HepG2 (cell line): ENCODE measurements around the gene SLC38A2. TPM values are rescaled to one million over a fixed set of nuclear protein-coding genes. Genes with fewer than 3 reads are reported as not detected.
A peak's percentile ranks its signal among the peaks of the same experiment; 100 is the strongest.

Source experiments
- AGO1 ChIP-seq: fragments of 200-400 bp; formaldehyde crosslinking; IDR thresholded peaks from 2 replicates; pipeline ENCODE4 v1.6.1; 2017; ENCODE audit warnings: mild to moderate bottlenecking, low read depth, low read length, moderate library complexity; ENCODE audit not compliant: poor library complexity, severe bottlenecking
- FOXJ3 ChIP-seq: sonication (generic); formaldehyde crosslinking; IDR thresholded peaks from 2 replicates; pipeline ENCODE4 v1.4.0; 2020; ENCODE audit warnings: missing genetic modification reagents, mild to moderate bottlenecking, borderline replicate concordance
- MAFG ChIP-seq: sonication (generic); formaldehyde crosslinking; IDR thresholded peaks from 2 replicates; pipeline ENCODE4 v1.5.1; 2020; ENCODE audit warnings: mild to moderate bottlenecking, missing genetic modification reagents
- PPARG ChIP-seq: conservative IDR thresholded peaks from 2 replicates; pipeline ENCODE4 v1.6.1; 2016; ENCODE audit warnings: missing biosample characterization, missing genetic modification reagents
- PRMT3 ChIP-seq: sonication (generic); formaldehyde crosslinking; IDR thresholded peaks from 2 replicates; pipeline ENCODE4 v1.8.1; 2022; ENCODE audit warnings: low read depth, mild to moderate bottlenecking, moderate library complexity, missing genetic modification reagents, borderline replicate concordance
- SRF ChIP-seq: IDR thresholded peaks from 2 replicates; pipeline ENCODE4 v1.6.1; 2011; ENCODE audit warnings: mild to moderate bottlenecking, low read depth, low read length, moderate library complexity
- TARDBP ChIP-seq: sonication (generic); formaldehyde crosslinking; IDR thresholded peaks from 2 replicates; pipeline ENCODE4 v1.8.0; 2022; ENCODE audit warnings: mild to moderate bottlenecking, missing genetic modification reagents
- TEAD3 ChIP-seq: optimal IDR thresholded peaks from 2 replicates; pipeline ENCODE3; 2016; ENCODE audit warnings: borderline replicate concordance
- TGIF2 ChIP-seq: IDR thresholded peaks from 2 replicates; pipeline ENCODE4 v1.6.1; 2016; ENCODE audit warnings: control low read depth, missing compliant biosample characterization
- ZNF274 ChIP-seq: sonication (generic); formaldehyde crosslinking; IDR thresholded peaks from 2 replicates; pipeline ENCODE4 v1.5.1; 2020; ENCODE audit warnings: mild to moderate bottlenecking, missing genetic modification reagents
- ZNF460 ChIP-seq: sonication (generic); formaldehyde crosslinking; IDR thresholded peaks from 2 replicates; pipeline ENCODE4 v1.5.1; 2020; ENCODE audit warnings: missing genetic modification reagents, mild to moderate bottlenecking, borderline replicate concordance
- ZNF496 ChIP-seq: sonication (generic); formaldehyde crosslinking; IDR thresholded peaks from 2 replicates; pipeline ENCODE4 v1.8.1; 2023; ENCODE audit warnings: mild to moderate bottlenecking, moderate library complexity, missing genetic modification reagents; ENCODE audit not compliant: insufficient replicate concordance
- ZNF619 ChIP-seq: sonication (generic); formaldehyde crosslinking; IDR thresholded peaks from 2 replicates; pipeline ENCODE4 v1.4.0; 2020; ENCODE audit warnings: mild to moderate bottlenecking, missing genetic modification reagents
- polyA plus RNA-seq, 8 experiments: library from polyadenylated mRNA; depleted of rRNA in 3 of 8; stranded (reverse) in 7 of 8; unstranded in 1 of 8; fragments of >200 nt; fragmentation: Illumina TruSeq in 4 of 8; extraction: Trizol in 4 of 8; gene quantifications; 2 replicates each; pipeline versions ENCODE4 v1.2.1 to v1.2.3, GENCODE V29; 2011 to 2016; ENCODE audit warnings: low read depth in 4 of 8, missing spikeins in 1 of 8, mixed read lengths in 1 of 8; ENCODE audit not compliant: insufficient read depth in 1 of 8
- total RNA-seq, 5 experiments: library from RNA; depleted of rRNA; stranded (reverse); fragments of >200 nt; fragmentation: Illumina TruSeq; extraction: Trizol; gene quantifications; 2 replicates each; pipeline ENCODE4 v1.2.3, GENCODE V29; 2016; ENCODE audit warnings: low read depth in 1 of 5
- TF ChIP-seq, protein P1 (sequence below): sonication (generic); formaldehyde crosslinking; IDR thresholded peaks from 2 replicates; pipeline ENCODE4 v1.4.0; 2020; ENCODE audit warnings: missing genetic modification reagents
- TF ChIP-seq, protein P2 (sequence below): sonication (generic); formaldehyde crosslinking; IDR thresholded peaks from 2 replicates; pipeline ENCODE4 v1.4.0; 2020; ENCODE audit warnings: missing genetic modification reagents, low read depth, mild to moderate bottlenecking, borderline replicate concordance
- TF ChIP-seq, protein P3 (sequence below): sonication (generic); formaldehyde crosslinking; IDR thresholded peaks from 2 replicates; pipeline ENCODE4 v1.4.0; 2020; ENCODE audit warnings: missing genetic modification reagents
- TF ChIP-seq, protein P4 (sequence below): sonication (generic); formaldehyde crosslinking; conservative IDR thresholded peaks from 2 replicates; pipeline ENCODE4 v1.4.0; 2020; ENCODE audit warnings: missing genetic modification reagents
- TF ChIP-seq, protein P5 (sequence below): sonication (generic); formaldehyde crosslinking; IDR thresholded peaks from 2 replicates; pipeline ENCODE4 v1.8.1; 2022; ENCODE audit warnings: mild to moderate bottlenecking, missing genetic modification reagents

Gene SLC38A2
- total and polyA plus RNA-seq, 2 of the 13 experiments (the other 11 are each of a cell fraction or from before 2014, with no cell fraction given), result 368 to 880 TPM

DNA sequence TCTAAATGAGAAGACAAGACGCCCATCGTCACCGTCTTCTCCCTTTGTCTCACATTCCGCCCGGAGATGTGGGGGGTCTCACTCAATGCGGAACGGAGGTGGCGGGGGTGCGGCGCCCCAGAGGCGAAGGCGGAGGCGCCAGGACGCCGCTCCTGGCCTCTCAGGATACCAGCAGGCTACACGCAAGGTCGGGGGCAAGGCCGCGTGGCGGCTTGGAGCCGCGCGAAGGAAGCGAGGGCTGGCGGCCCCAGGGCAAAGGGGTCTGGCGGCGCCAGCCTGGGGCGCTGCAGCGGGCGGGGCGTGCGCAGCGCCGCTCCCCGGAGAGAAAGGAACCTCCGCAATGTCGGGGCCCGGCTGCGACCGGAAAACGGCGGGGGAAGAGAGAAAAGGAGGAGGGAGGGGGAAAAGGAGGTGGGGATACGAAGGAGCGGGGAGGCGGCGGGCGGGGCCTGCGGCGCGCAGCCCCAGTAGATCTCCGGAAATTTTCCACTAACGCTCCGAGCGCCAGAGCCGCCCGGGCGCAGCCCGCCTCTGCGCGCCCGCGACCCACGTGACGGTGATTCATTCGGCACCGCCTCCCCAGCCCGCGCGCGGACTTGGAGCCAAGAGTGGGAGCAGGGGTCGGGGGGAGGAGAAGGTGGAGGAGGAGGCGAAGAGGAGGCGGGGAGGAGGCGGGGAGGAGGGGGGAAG, 10.5 kb upstream of the SLC38A2 start (continued):
- TF ChIP-seq, protein P1, sequence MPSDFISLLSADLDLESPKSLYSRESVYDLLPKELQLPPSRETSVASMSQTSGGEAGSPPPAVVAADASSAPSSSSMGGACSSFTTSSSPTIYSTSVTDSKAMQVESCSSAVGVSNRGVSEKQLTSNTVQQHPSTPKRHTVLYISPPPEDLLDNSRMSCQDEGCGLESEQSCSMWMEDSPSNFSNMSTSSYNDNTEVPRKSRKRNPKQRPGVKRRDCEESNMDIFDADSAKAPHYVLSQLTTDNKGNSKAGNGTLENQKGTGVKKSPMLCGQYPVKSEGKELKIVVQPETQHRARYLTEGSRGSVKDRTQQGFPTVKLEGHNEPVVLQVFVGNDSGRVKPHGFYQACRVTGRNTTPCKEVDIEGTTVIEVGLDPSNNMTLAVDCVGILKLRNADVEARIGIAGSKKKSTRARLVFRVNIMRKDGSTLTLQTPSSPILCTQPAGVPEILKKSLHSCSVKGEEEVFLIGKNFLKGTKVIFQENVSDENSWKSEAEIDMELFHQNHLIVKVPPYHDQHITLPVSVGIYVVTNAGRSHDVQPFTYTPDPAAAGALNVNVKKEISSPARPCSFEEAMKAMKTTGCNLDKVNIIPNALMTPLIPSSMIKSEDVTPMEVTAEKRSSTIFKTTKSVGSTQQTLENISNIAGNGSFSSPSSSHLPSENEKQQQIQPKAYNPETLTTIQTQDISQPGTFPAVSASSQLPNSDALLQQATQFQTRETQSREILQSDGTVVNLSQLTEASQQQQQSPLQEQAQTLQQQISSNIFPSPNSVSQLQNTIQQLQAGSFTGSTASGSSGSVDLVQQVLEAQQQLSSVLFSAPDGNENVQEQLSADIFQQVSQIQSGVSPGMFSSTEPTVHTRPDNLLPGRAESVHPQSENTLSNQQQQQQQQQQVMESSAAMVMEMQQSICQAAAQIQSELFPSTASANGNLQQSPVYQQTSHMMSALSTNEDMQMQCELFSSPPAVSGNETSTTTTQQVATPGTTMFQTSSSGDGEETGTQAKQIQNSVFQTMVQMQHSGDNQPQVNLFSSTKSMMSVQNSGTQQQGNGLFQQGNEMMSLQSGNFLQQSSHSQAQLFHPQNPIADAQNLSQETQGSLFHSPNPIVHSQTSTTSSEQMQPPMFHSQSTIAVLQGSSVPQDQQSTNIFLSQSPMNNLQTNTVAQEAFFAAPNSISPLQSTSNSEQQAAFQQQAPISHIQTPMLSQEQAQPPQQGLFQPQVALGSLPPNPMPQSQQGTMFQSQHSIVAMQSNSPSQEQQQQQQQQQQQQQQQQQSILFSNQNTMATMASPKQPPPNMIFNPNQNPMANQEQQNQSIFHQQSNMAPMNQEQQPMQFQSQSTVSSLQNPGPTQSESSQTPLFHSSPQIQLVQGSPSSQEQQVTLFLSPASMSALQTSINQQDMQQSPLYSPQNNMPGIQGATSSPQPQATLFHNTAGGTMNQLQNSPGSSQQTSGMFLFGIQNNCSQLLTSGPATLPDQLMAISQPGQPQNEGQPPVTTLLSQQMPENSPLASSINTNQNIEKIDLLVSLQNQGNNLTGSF (CRISPR knock-in tag), result peak; percentile 50; the same call in 1 of the 2 replicates
- TF ChIP-seq PPARG (CRISPR knock-in tag), result peak; percentile 36; the same call in 1 of the 2 replicates
- no peak for TF ChIP-seq AGO1
- TF ChIP-seq, protein P2, sequence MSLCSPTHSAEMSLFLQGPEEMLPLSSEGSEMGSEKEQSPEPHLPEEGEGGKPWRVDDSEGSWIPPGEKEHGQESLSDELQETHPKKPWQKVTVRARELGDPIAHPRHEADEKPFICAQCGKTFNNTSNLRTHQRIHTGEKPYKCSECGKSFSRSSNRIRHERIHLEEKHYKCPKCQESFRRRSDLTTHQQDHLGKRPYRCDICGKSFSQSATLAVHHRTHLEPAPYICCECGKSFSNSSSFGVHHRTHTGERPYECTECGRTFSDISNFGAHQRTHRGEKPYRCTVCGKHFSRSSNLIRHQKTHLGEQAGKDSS, result no peak; the same call in 1 of the 2 replicates
- TF ChIP-seq, protein P3, sequence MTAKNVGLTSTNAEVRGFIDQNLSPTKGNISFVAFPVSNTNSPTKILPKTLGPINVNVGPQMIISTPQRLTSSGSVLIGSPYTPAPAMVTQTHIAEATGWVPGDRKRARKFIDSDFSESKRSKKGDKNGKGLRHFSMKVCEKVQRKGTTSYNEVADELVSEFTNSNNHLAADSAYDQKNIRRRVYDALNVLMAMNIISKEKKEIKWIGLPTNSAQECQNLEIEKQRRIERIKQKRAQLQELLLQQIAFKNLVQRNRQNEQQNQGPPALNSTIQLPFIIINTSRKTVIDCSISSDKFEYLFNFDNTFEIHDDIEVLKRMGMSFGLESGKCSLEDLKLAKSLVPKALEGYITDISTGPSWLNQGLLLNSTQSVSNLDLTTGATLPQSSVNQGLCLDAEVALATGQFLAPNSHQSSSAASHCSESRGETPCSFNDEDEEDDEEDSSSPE (CRISPR knock-in tag), result peak; percentile 83
- no peak for TF ChIP-seq FOXJ3 (CRISPR knock-in tag)
- no peak for TF ChIP-seq ZNF460 (CRISPR knock-in tag)
- TF ChIP-seq PRMT3, result peak; percentile 79
- TF ChIP-seq, protein P4, sequence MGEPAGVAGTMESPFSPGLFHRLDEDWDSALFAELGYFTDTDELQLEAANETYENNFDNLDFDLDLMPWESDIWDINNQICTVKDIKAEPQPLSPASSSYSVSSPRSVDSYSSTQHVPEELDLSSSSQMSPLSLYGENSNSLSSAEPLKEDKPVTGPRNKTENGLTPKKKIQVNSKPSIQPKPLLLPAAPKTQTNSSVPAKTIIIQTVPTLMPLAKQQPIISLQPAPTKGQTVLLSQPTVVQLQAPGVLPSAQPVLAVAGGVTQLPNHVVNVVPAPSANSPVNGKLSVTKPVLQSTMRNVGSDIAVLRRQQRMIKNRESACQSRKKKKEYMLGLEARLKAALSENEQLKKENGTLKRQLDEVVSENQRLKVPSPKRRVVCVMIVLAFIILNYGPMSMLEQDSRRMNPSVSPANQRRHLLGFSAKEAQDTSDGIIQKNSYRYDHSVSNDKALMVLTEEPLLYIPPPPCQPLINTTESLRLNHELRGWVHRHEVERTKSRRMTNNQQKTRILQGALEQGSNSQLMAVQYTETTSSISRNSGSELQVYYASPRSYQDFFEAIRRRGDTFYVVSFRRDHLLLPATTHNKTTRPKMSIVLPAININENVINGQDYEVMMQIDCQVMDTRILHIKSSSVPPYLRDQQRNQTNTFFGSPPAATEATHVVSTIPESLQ (CRISPR knock-in tag), result no peak
- TF ChIP-seq SRF, result no peak; the same call in 1 of the 2 replicates
- no peak for TF ChIP-seq MAFG (CRISPR knock-in tag)
- peak; percentile 22; the same call in 1 of the 2 replicates for TF ChIP-seq TARDBP (CRISPR knock-in tag)
- no peak; the same call in none of the 2 replicates for TF ChIP-seq ZNF619 (CRISPR knock-in tag)
- TF ChIP-seq, protein P5, sequence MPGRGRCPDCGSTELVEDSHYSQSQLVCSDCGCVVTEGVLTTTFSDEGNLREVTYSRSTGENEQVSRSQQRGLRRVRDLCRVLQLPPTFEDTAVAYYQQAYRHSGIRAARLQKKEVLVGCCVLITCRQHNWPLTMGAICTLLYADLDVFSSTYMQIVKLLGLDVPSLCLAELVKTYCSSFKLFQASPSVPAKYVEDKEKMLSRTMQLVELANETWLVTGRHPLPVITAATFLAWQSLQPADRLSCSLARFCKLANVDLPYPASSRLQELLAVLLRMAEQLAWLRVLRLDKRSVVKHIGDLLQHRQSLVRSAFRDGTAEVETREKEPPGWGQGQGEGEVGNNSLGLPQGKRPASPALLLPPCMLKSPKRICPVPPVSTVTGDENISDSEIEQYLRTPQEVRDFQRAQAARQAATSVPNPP, result peak; percentile 59; the same call in 1 of the 2 replicates
- peak; percentile 30 for TF ChIP-seq ZNF274 (CRISPR knock-in tag)
- no peak for TF ChIP-seq ZNF496 (CRISPR knock-in tag)
- TF ChIP-seq TGIF2 (CRISPR knock-in tag), result no peak
- TF ChIP-seq TEAD3 (CRISPR knock-in tag), result no peak
